OCI-LY7 (cell line): Measurements from ENCODE around the gene CCDC146.

Experiments used
- EZH2phosphoT487 ChIP-seq: fragments of 200-600 bp; sonication (generic); IDR thresholded peaks from 2 replicates; pipeline ENCODE4 v1.6.1; 2018; ENCODE audit warnings: low read depth, borderline replicate concordance, mild to moderate bottlenecking, mixed run types, antibody characterized with exemption, low read length, moderate library complexity, mixed read lengths
- TF ChIP-seq, protein P1 (sequence below): fragments of 200-600 bp; sonication (generic); conservative IDR thresholded peaks from 2 replicates; pipeline ENCODE4 v1.5.1; 2014; ENCODE audit warnings: mild to moderate bottlenecking, antibody characterized with exemption, low read length, moderate library complexity, mixed read lengths

GRCh38 chr7:77281780-77282478 lies 159.5 kb downstream of the CCDC146 start:
- TF ChIP-seq, protein P1, sequence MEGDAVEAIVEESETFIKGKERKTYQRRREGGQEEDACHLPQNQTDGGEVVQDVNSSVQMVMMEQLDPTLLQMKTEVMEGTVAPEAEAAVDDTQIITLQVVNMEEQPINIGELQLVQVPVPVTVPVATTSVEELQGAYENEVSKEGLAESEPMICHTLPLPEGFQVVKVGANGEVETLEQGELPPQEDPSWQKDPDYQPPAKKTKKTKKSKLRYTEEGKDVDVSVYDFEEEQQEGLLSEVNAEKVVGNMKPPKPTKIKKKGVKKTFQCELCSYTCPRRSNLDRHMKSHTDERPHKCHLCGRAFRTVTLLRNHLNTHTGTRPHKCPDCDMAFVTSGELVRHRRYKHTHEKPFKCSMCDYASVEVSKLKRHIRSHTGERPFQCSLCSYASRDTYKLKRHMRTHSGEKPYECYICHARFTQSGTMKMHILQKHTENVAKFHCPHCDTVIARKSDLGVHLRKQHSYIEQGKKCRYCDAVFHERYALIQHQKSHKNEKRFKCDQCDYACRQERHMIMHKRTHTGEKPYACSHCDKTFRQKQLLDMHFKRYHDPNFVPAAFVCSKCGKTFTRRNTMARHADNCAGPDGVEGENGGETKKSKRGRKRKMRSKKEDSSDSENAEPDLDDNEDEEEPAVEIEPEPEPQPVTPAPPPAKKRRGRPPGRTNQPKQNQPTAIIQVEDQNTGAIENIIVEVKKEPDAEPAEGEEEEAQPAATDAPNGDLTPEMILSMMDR = no peak
- TF ChIP-seq EZH2phosphoT487 = no peak
